ENCODE results near the gene PPARA.
A peak's percentile ranks its signal among the peaks of the same experiment; 100 is the strongest.

The PPARA gene

DNA sequence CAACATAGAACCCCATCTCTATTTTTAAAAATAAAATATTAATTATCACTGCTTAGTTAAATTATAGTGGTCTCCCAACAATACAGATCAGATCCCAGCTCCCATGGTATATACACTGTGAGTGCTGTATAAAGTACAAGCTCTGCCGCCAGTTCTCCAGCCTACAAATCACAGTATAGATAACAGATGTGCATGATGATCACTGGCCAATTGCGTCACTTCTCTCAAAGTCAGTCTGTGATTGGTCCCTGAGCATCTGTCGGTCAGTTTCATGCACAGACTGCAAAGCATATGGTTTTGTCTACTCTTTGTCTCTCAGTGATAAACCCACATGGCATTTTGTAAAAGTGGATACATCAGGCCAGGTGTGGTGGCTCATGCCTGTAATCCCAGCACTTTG lies 15.7 kb downstream of the PPARA start:
- TF ChIP-seq, protein P1, sequence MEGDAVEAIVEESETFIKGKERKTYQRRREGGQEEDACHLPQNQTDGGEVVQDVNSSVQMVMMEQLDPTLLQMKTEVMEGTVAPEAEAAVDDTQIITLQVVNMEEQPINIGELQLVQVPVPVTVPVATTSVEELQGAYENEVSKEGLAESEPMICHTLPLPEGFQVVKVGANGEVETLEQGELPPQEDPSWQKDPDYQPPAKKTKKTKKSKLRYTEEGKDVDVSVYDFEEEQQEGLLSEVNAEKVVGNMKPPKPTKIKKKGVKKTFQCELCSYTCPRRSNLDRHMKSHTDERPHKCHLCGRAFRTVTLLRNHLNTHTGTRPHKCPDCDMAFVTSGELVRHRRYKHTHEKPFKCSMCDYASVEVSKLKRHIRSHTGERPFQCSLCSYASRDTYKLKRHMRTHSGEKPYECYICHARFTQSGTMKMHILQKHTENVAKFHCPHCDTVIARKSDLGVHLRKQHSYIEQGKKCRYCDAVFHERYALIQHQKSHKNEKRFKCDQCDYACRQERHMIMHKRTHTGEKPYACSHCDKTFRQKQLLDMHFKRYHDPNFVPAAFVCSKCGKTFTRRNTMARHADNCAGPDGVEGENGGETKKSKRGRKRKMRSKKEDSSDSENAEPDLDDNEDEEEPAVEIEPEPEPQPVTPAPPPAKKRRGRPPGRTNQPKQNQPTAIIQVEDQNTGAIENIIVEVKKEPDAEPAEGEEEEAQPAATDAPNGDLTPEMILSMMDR (IDR thresholded peaks at IDR 0.05; ENCODE audit: low read depth, low read length), result no peak
- no peak for DNase-seq (ENCODE audit: extremely low read depth, low read depth)

- DNase-seq (ENCODE audit: extremely low read depth, low read depth), result no peak
- TF ChIP-seq, protein P1 (IDR thresholded peaks at IDR 0.05; ENCODE audit: low read depth, low read length), result no peak
Observed at GRCh38 chr22:46169628-46170027, 19.3 kb downstream of the PPARA start.

DNA sequence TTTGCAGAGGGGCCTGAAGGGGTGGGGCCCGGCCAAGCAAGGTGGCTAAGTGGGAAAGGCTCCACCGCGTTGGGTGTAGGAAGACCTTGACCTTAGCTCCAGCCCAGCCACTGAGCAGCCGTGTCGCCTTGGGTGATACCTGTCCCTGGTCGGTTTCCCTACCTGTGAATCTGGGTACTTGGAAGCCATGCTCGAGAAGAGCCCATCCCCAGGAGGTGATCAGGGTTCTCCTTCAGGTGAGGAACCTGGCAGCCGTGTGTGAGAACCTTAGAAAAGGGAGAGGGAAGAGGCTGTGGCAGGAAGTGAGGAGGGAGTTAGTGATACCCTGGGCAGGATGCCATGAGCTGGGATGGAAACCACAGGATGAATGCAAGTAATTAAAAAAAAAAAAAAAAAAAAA lies 21.6 kb downstream of the PPARA start:
- DNase-seq (ENCODE audit: extremely low read depth, low read depth), result peak; percentile 75
- TF ChIP-seq, protein P1 (IDR thresholded peaks at IDR 0.05; ENCODE audit: low read depth, low read length), result no peak

- TF ChIP-seq, protein P1 (IDR thresholded peaks at IDR 0.05; ENCODE audit: low read depth, low read length), result no peak
- DNase-seq (ENCODE audit: extremely low read depth, low read depth), result no peak
Observed at GRCh38 chr22:46172522-46173110, 22.3 kb downstream of the PPARA start.

- TF ChIP-seq, protein P1 (IDR thresholded peaks at IDR 0.05; ENCODE audit: low read depth, low read length), result no peak
- no peak for DNase-seq (ENCODE audit: extremely low read depth, low read depth)
Observed at GRCh38 chr22:46173152-46173551, 22.8 kb downstream of the PPARA start.

DNA sequence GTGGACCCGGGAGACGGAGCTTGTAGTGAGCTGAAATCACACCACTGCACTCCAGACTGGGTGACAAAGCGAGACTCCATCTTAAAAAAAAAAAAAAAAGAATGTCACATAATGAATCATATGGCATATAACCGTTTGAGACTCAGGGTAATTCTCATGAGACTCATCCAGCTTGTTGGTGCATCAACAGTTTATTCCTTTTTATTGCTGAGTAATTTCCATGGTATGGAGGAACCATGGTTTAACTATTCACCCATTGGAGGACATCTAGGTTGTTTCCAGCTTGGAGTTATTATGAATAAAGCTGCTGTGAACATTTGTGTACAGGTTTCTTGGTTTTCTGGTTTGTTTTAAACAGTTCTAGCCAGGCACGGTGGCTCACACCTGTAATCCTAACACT lies 25.3 kb downstream of the PPARA start:
- TF ChIP-seq, protein P1 (IDR thresholded peaks at IDR 0.05; ENCODE audit: low read depth, low read length), result no peak
- DNase-seq (ENCODE audit: extremely low read depth, low read depth), result no peak

DNA sequence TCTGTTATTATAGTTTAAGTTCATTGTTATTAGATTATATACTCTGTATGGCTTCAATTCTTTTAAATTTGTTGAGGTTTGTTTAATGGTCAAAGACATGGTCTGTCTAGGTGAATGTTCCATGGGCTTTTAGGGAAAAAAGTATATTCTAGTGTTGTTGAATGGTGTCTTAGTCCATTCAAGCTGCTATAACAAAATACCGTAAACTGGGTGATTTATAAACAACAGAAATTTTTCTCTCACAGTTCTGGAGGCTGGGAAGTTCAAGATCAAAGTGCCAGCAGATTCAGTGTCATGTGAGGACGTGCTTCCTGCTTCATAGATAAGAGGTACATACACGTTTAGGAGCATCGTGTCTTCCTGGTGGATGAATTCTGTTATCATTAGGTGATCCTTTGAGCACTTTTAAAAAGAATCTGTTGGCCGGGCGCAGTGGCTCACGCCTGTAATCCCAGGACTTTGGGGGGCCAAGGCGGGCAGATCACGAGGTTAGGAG lies 26.2 kb downstream of the PPARA start:
- TF ChIP-seq, protein P1 (IDR thresholded peaks at IDR 0.05; ENCODE audit: low read depth, low read length), result no peak
- DNase-seq (ENCODE audit: extremely low read depth, low read depth), result no peak

Data from AG09319 (cell line).